Right forelimb (tissue), 1 donor: ENCODE data around the gene C11orf42.
"Not testable (repeated sequence)": the region's sequence is repeated elsewhere in the genome, so short reads cannot be mapped to it uniquely, and the experiment has no call there.

Source experiments
- DNase-seq: peaks from one replicate; pipeline ENCODE4 v3.0.0-alpha.2; 2018

Gene C11orf42

DNA sequence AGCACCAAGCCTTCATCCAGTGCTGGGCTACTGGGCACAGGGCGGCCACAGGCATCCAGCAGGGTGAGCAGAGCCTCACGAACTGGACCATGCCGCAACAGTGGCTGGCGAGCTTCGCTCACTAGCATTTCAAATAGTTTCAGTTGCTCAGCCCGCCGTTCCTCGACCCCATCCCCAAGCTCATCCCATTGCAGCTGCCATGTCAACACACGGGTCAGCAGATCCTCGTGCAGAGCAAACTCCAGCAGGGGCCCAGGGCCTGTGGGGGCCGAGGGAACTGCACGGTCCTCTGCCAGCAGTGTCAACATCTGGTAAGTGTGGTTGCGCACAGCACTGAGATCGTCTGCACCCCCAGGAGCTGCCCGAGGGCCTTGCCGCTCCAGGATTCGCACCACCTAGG, 18.5 kb downstream of the C11orf42 start:
- no peak for DNase-seq

GRCh38 chr11:6224421-6224820, 19.1 kb downstream of the C11orf42 start:
- DNase-seq = no peak

DNA sequence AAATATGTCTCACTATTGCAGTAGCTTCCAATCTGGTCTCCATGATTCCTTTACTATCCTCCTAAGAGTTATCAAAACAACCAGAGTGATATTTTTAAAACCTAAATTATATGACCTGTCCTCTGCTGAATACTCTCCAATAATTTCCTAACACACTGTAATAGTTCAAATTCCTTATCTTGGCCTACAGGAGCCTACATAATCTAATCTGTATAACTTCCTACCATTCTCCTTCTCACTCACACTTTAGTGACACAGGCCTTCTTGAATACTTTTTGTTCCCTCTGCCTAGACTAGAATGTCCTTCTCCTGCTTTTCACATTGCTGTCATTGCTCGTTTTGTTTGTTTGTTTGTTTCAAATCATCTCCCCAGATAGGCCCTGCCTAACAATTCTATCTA, 19.7 kb downstream of the C11orf42 start:
- no peak for DNase-seq

DNA sequence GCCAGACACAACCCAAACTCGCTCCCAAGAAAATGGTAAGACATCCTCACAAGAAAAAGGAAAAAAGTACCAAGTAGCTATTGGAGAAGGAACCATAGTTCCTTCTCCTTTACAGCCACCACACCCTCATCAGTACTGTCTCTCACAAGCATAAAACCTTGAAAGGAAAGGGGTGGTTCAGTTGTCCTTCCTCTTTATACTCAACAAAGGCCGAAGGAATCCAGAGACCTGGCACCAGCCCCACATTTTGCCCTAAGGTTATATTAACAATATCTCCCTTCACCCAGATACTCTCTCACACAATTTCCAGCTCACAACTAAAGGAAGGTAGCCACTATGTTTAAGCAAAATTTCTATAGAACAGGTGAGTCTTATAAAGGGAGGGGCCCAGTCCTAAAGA, 20.5 kb downstream of the C11orf42 start:
- no peak for DNase-seq

DNA sequence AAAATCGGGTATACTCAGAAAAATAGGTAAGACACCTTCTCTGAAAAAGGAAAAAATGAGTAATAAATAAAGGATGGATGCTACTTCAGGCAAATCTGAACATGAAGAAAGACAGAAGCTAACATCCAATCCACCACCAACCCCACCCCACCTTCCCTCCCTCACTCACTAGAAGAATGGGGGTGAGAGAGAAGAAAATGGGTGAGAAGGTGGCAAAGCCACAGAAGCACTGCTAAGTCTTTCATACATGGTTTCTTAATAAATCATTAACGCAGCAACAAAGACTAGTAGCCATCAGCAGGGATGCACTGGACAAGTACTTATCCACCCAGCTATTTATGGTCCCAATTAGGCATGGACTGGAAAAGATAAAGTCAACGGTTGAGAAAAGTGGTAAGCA, 23.2 kb downstream of the C11orf42 start:
- no peak for DNase-seq

DNA sequence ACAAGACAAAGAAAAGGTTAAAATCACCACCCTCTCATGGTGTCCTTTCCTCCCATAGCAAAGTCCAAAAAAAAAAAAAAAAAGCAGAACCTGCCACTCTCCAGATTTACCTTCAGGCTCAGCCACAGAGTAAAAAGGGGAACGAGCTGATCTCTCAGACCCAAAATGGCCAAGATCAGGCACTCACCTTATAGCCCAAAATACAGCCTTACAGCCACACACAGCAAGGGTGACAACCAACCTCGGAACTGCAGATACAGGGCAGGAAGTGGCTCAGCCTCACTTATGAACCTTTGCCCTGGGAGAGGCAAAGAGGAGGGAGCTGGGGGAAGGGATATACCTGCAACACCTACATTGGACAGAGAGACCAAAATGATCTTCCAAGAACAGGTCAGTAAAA, 24.6 kb downstream of the C11orf42 start:
- DNase-seq = no peak

DNA sequence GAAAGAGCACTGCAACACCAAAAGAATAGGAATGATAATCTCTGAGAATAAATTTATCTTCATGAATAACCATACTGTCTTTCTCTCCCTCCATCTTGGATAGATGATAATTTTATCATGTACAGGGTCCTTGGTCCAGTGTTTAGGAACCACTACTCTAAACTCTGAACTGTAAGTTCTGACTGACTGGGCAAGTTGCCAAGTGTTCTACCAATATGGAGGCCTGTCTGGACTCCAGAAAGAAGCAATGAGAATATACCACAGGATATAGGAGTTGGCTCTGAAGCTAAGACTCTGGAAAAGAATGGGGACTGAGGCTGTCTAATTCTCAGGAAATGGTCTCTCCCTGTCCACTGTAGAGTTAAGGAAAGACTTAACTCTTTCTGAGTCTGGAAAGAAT, 27.5 kb downstream of the C11orf42 start:
- DNase-seq = no peak

- no peak for DNase-seq
These were observed 28.6 kb downstream of the C11orf42 start for GRCh38 chr11:6233984-6234386.

DNA sequence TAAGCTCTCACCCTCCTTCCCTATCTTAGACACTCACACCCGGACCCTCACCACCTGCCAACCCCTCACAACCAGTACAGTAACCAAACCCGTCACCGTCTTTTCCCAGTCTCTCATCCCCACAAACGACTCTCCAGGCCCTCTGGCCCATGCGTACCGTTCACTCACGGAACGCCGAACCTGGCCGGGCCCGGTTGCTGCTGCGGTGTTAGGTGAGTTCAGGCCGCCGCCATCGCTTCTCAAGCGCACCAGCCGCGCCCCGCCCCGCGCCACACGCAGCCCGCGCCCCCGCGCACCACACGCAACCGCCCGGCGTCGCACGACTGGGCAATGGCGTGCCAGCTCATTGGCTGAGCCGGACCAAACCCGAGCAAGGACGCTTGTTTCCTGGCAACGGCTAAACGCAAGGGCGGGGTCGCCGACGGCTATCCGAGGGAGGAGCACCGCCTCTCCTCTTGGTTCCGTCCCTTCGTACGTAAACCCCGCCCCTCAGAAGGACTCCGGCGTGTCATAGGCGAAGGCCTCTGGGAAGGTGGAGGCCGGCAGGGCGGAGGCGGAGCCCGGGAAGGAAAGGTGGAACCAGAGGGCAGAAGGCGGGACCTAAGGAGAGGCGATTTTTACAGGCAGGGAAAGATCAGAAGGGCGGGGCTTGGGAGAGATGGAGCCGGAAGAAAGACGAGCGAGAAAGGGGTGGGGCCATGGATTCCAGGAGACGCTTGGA, 29.2 kb downstream of the C11orf42 start, which contains the start of gene FHIP1B:
FHIP1B (minus strand) TSS at position 250 of the 721 bp plus-strand sequence. CDS start 10,120 bp downstream, outside the sequence.
- DNase-seq = peak; percentile 99

DNA sequence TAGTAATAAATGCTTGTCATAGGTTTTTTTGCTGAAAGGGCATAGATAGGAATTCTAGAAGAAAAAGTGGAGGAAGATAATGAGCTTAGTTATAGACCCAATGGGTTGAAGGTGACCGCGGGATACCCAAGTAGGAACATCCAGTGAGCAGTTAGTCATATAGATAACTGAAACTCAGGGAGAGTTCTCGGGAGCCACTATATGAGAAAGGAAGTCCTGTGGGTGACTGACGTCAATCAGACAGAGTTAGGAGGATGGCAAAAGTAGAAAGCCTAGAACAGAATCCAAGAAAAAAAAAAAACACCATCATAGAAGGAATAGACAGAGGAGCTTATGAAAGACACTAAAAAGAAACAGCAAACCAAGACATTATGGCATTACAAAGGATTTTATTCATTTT, 31.9 kb downstream of the C11orf42 start:
- no peak for DNase-seq

DNA sequence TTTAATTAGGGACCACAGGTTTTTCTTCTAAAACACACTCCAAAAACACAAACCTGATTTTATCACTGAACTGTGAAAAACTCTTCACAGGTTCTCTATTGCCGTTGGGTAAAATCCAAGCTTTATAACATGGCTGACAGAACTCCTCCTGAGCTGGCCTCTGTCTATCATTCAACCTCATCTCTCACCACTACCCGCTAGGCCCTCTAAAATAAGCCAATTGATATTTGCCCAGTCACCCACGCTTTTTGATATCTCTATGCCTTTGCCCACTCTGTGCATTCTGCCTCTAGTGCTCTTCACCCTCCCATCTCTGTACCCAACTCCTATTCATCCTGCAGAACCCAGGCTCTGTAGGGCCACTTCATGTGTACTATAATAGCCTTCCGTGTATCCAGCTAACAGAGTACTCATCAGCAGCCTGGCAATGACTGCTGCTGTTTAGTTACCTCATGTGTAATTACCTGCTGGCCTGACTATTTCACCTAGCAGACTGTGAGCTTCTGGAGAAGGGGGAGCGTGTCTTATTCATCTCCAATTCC, 32.5 kb downstream of the C11orf42 start:
- no peak for DNase-seq

DNA sequence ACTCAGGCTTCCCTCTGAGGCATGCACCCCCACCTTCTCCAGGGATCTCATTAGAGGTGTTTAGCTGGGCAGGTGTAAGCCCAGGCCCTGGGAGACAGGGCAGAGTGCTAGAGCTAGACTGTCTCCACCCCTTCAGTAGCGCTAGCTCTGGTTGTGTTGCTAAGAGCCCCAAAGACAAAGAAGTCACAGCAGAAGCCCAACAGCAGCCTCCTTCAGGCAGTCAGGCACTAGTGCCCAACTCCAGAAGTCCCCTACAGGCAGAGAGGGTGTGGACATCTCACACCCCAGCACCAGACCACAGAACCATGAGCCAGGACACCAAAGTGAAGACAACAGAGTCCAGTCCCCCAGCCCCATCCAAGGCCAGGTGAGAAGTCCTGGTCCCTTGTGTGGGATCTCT, 33.5 kb downstream of the C11orf42 start, which contains the start of gene CNGA4:
CNGA4 (plus strand) TSS at position 188 of the 400 bp plus-strand sequence; CDS start at position 306, 118 bp downstream.
- DNase-seq = no peak

DNA sequence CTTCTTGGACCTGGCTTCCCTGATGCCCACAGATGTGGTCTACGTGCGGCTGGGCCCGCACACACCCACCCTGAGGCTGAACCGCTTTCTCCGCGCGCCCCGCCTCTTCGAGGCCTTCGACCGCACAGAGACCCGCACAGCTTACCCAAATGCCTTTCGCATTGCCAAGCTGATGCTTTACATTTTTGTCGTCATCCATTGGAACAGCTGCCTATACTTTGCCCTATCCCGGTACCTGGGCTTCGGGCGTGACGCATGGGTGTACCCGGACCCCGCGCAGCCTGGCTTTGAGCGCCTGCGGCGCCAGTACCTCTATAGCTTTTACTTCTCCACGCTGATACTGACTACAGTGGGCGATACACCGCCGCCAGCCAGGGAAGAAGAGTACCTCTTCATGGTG, 34.8 kb downstream of the C11orf42 start:
- DNase-seq = no peak

- no peak for DNase-seq
These were observed 35.4 kb downstream of the C11orf42 start for GRCh38 chr11:6240781-6241180.

DNA sequence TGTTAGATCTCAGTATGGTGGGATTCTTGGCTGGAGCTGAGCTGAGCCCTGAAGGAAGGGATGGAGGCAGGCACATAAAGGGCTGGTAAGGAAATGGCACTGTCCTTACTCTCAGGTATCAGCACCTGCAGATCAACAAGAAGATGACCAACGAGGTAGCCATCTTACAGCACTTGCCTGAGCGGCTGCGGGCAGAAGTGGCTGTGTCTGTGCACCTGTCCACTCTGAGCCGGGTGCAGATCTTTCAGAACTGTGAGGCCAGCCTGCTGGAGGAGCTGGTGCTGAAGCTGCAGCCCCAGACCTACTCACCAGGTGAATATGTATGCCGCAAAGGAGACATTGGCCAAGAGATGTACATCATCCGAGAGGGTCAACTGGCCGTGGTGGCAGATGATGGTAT, 36.0 kb downstream of the C11orf42 start:
- no peak for DNase-seq

GRCh38 chr11:6245536-6245935, 40.2 kb downstream of the C11orf42 start:
- no peak for DNase-seq

DNA sequence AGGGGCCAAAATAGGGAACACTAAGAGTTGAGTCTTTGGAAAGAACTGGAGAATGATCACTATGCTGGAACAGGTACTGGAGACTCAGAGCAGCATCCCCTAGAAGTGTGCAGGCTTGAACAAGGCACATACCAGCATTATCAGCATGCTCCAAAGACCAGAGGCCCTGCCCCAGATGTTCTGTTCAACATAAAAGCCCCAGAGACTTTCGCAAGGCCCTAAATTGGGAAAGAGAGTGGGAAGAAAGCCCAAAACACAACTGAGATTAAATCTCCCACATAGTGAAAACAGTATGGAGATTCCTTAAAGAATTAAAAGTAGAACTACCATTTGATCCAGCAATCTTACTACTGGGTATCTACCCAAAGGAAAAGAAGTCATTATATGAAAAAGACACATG, 42.9 kb downstream of the C11orf42 start:
- DNase-seq = no peak

DNA sequence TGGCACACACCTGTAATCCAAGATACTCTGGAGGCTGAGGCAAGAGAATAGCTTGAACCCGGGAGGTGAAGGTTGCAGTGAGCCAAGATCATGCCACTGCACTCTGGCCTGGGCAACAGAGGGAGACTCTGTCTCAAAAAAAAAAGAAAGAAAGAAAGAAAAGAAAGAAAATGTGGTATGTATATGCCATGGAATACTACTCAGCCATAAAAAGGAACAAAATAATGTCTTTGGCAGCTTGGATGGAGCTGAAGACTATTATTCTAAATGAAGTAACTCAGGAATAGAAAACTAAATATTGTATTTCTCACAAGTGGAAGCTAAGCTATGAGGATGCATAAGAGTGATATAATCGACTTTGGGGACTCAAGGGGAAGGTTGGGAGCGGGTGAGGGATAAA, 43.5 kb downstream of the C11orf42 start:
- not testable (repeated sequence) for DNase-seq

DNA sequence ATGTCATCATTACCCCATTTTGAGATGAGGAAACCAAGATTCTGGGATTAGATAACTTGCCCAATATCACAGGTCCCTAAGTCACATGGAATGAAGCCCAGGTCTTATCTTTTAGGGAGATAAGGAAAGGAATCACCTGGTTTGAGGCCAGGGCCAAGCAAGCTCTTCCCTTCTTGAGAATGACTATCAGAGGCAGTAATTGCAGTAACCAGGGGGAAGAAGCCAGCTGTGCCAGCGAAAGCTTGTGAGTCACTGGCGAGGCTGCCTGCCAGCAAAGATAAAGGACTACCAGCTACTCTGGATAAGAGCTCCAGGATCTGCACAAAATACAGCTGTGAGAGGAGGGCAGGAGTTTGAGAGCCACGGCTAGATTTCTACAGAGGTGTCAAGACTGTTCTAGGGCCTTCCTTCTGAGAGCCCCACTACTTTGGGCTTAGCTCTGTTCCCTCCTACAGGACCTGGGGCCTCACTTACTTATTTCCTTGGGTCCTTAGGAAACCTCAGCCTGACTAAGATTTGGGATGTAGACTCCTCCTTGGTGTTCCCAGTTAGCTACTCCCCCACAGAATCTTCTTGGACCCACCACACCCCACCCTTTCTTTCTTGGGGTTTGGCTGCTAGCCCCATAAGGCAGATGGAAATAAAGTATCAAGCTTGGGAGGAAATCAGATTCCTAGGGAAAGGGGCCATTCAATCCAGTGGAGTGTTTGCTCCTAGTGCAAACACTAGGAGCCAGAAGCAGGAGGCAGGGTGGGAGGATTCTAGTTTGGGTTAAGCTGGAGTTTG, 44.6 kb downstream of the C11orf42 start:
- no peak for DNase-seq

- DNase-seq = peak; percentile 77
These were observed 45.9 kb downstream of the C11orf42 start for GRCh38 chr11:6251120-6251733.

- DNase-seq = no peak
These were observed 46.7 kb downstream of the C11orf42 start for GRCh38 chr11:6251990-6252473.

DNA sequence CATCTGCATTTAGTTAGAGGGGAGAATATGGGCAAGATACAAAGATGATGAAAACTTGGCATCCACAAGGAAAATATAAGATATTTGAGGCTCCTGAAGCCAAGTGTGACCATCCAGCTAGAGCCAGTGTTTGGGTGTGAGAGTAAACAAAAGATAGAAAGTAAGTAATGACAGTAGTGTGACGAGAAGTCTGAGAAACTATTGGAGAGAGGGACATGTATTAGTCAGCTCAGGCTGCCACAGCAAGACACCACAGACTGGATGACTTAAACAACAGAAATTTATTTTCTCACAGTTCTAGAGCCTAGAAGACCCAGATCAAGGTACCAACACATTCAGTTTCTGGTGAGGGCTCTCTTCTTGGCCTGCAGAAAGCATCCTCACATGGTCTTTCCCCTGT, 47.8 kb downstream of the C11orf42 start:
- DNase-seq = no peak

GRCh38 chr11:6258141-6258540, 52.8 kb downstream of the C11orf42 start:
- DNase-seq = no peak
